Measurements from ENCODE around the gene NDST3. TPM values are rescaled to one million over a fixed set of nuclear protein-coding genes. Genes with fewer than 3 reads are reported as not detected.

The NDST3 gene
- total RNA-seq (1 to 10 TPM; 2.1 to 2.8 TPM), polyA plus RNA-seq (under 1 TPM; 0.36 to 0.66 TPM)

GRCh38 chr4:118034053-118034785 is at the start of gene NDST3:
NDST3 (plus strand) TSS chr4:118034486; CDS start chr4:118053911, 19,425 bp downstream.
- 25% methylated on average over 11 of the region's 11 CpGs for WGBS
- Histone ChIP-seq H3K27ac (ENCODE audit: low read depth in 1 of 2, low read length in 2 of 2) (no peak within 1 kb of the TSS), H3K4me1 (ENCODE audit: control insufficient read depth in 4 of 4, insufficient read depth in 4 of 4, low read length in 3 of 4) (peaks cover 0 to 12% (median 9%) of the 10 kb centered on the region in 4 donors), H3K9ac (ENCODE audit: low read depth in 1 of 2, low read length in 2 of 2) (no peak within 1 kb of the TSS), H3K9me3 (ENCODE audit: control insufficient read depth in 4 of 4, low read length in 3 of 4) (no peaks in the 10 kb centered on the region), H3K36me3 (ENCODE audit: control insufficient read depth in 4 of 4, insufficient read depth in 3 of 4, low read depth in 1 of 4, low read length in 3 of 4) (no peaks in the 10 kb centered on the region), H3K27me3 (ENCODE audit: control insufficient read depth in 4 of 4, insufficient read depth in 4 of 4, low read length in 3 of 4) (peaks cover 0 to 3% (median 1%) of the 10 kb centered on the region in 4 donors), H3K4me3 (ENCODE audit: low read depth in 1 of 3, low read length in 3 of 3) (peak within 1 kb of the TSS in 2 of 3 donors; percentile 46 to 49)
- DNase-seq (ENCODE audit: low spot score) = peak; percentile 35
- TF ChIP-seq, protein P1, sequence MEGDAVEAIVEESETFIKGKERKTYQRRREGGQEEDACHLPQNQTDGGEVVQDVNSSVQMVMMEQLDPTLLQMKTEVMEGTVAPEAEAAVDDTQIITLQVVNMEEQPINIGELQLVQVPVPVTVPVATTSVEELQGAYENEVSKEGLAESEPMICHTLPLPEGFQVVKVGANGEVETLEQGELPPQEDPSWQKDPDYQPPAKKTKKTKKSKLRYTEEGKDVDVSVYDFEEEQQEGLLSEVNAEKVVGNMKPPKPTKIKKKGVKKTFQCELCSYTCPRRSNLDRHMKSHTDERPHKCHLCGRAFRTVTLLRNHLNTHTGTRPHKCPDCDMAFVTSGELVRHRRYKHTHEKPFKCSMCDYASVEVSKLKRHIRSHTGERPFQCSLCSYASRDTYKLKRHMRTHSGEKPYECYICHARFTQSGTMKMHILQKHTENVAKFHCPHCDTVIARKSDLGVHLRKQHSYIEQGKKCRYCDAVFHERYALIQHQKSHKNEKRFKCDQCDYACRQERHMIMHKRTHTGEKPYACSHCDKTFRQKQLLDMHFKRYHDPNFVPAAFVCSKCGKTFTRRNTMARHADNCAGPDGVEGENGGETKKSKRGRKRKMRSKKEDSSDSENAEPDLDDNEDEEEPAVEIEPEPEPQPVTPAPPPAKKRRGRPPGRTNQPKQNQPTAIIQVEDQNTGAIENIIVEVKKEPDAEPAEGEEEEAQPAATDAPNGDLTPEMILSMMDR (IDR thresholded peaks at IDR 0.05; ENCODE audit: low read depth, low read length, missing input control) = peak; percentile 34
- TF ChIP-seq, protein P2, sequence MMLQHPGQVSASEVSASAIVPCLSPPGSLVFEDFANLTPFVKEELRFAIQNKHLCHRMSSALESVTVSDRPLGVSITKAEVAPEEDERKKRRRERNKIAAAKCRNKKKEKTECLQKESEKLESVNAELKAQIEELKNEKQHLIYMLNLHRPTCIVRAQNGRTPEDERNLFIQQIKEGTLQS (IDR thresholded peaks at IDR 0.05) = no peak
- peak; percentile 80 to 85 for TF ChIP-seq RAD21 (IDR thresholded peaks at IDR 0.05)

DNA sequence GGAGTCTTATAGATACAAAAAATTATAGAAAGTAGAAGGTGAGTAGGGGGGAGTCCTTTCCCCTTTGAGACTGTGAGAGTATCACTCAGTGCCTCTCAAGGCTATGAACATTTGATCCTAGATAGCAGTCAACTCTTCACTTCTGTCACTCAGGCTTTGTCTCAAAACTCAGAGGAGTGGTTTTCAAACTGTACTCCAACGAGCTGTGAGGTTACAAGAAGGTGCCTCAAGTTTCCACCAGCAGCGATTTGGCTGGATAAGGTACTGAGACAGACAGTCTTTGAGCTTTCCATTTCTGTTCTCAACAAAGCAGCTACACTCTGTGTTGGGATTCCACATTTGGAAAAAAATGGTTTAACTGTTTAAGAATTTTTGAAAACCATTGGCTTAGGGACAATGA is 48.0 kb upstream of the NDST3 start:
- TF ChIP-seq TAF1 (conservative IDR thresholded peaks at IDR 0.05) = no peak
- TF ChIP-seq, protein P3, sequence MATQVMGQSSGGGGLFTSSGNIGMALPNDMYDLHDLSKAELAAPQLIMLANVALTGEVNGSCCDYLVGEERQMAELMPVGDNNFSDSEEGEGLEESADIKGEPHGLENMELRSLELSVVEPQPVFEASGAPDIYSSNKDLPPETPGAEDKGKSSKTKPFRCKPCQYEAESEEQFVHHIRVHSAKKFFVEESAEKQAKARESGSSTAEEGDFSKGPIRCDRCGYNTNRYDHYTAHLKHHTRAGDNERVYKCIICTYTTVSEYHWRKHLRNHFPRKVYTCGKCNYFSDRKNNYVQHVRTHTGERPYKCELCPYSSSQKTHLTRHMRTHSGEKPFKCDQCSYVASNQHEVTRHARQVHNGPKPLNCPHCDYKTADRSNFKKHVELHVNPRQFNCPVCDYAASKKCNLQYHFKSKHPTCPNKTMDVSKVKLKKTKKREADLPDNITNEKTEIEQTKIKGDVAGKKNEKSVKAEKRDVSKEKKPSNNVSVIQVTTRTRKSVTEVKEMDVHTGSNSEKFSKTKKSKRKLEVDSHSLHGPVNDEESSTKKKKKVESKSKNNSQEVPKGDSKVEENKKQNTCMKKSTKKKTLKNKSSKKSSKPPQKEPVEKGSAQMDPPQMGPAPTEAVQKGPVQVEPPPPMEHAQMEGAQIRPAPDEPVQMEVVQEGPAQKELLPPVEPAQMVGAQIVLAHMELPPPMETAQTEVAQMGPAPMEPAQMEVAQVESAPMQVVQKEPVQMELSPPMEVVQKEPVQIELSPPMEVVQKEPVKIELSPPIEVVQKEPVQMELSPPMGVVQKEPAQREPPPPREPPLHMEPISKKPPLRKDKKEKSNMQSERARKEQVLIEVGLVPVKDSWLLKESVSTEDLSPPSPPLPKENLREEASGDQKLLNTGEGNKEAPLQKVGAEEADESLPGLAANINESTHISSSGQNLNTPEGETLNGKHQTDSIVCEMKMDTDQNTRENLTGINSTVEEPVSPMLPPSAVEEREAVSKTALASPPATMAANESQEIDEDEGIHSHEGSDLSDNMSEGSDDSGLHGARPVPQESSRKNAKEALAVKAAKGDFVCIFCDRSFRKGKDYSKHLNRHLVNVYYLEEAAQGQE (IDR thresholded peaks at IDR 0.05) = no peak
- TF ChIP-seq RAD21 (IDR thresholded peaks at IDR 0.05) = no peak
- TF ChIP-seq HNF4G (IDR thresholded peaks at IDR 0.05) = no peak
- no peak for TF ChIP-seq NR2F2 (IDR thresholded peaks at IDR 0.05)
- no peak for TF ChIP-seq HNF4A (conservative IDR thresholded peaks at IDR 0.05)
- TF ChIP-seq, protein P4, sequence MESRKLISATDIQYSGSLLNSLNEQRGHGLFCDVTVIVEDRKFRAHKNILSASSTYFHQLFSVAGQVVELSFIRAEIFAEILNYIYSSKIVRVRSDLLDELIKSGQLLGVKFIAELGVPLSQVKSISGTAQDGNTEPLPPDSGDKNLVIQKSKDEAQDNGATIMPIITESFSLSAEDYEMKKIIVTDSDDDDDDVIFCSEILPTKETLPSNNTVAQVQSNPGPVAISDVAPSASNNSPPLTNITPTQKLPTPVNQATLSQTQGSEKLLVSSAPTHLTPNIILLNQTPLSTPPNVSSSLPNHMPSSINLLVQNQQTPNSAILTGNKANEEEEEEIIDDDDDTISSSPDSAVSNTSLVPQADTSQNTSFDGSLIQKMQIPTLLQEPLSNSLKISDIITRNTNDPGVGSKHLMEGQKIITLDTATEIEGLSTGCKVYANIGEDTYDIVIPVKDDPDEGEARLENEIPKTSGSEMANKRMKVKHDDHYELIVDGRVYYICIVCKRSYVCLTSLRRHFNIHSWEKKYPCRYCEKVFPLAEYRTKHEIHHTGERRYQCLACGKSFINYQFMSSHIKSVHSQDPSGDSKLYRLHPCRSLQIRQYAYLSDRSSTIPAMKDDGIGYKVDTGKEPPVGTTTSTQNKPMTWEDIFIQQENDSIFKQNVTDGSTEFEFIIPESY (IDR thresholded peaks at IDR 0.05) = no peak
- TF ChIP-seq, protein P2 (IDR thresholded peaks at IDR 0.05) = no peak
- WGBS = 58% methylated on average over 2 of the region's 2 CpGs
- no peak overlapping the region for H3K27ac ChIP-seq (ENCODE audit: low read depth in 1 of 2, low read length in 2 of 2)

More for the DNA sequence above, 48.0 kb upstream of the NDST3 start:
- H3K4me3 ChIP-seq (ENCODE audit: low read depth in 1 of 3, low read length in 3 of 3) = no peak overlapping the region
- no peak for DNase-seq (ENCODE audit: low spot score)
- H3K27me3 ChIP-seq (ENCODE audit: control insufficient read depth in 4 of 4, insufficient read depth in 4 of 4, low read length in 3 of 4) = no peaks in the 10 kb centered on the region
- H3K9me3 ChIP-seq (ENCODE audit: control insufficient read depth in 4 of 4, low read length in 3 of 4) = no peaks in the 10 kb centered on the region
- no peaks in the 10 kb centered on the region for H3K4me1 ChIP-seq (ENCODE audit: control insufficient read depth in 4 of 4, insufficient read depth in 4 of 4, low read length in 3 of 4)
- no peak overlapping the region for H3K9ac ChIP-seq (ENCODE audit: low read depth in 1 of 2, low read length in 2 of 2)
- H3K36me3 ChIP-seq (ENCODE audit: control insufficient read depth in 4 of 4, insufficient read depth in 3 of 4, low read depth in 1 of 4, low read length in 3 of 4) = no peaks in the 10 kb centered on the region

Measured in liver (tissue), 9 donors.